Uterus (tissue), 2 donors: ENCODE data around the gene PMAIP1.

Experiments
- CTCF ChIP-seq, 4 experiments: fragments of 200-600 bp in 2 of 4; fragments of 450-650 bp in 2 of 4; sonication (generic) in 2 of 4; IDR thresholded peaks; one replicate each; pipeline ENCODE4 v1.5.1; 2016 to 2019; ENCODE audit warnings: antibody characterized with exemption in 4 of 4, mild to moderate bottlenecking in 2 of 4, moderate library complexity in 1 of 4
- POLR2A ChIP-seq, 2 donors: fragments of 450-650 bp; IDR thresholded peaks; one replicate each; pipeline ENCODE4 v1.6.1; 2016; ENCODE audit warnings: antibody characterized with exemption in 2 of 2, mild to moderate bottlenecking in 1 of 2, moderate library complexity in 1 of 2

GRCh38 chr18:59897321-59897954 is 2.4 kb upstream of the PMAIP1 start:
- TF ChIP-seq CTCF (IDR thresholded peaks at IDR 0.05) (no peak), POLR2A (IDR thresholded peaks at IDR 0.05) (no peak)
